ENCODE measurements around the gene PAK5.

The PAK5 gene

GRCh38 chr20:9838035-9838377 is 870 bp downstream of the PAK5 start:
- no peak for TF ChIP-seq EZH2phosphoT487 (conservative IDR thresholded peaks at IDR 0.05; ENCODE audit: low read length)
- TF ChIP-seq, protein P1, sequence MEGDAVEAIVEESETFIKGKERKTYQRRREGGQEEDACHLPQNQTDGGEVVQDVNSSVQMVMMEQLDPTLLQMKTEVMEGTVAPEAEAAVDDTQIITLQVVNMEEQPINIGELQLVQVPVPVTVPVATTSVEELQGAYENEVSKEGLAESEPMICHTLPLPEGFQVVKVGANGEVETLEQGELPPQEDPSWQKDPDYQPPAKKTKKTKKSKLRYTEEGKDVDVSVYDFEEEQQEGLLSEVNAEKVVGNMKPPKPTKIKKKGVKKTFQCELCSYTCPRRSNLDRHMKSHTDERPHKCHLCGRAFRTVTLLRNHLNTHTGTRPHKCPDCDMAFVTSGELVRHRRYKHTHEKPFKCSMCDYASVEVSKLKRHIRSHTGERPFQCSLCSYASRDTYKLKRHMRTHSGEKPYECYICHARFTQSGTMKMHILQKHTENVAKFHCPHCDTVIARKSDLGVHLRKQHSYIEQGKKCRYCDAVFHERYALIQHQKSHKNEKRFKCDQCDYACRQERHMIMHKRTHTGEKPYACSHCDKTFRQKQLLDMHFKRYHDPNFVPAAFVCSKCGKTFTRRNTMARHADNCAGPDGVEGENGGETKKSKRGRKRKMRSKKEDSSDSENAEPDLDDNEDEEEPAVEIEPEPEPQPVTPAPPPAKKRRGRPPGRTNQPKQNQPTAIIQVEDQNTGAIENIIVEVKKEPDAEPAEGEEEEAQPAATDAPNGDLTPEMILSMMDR (IDR thresholded peaks at IDR 0.05; ENCODE audit: insufficient read depth, low read length, poor library complexity, severe bottlenecking), result no peak
- no peak overlapping the region for H3K27ac ChIP-seq (ENCODE audit: low read depth, low read length)
- no peaks in the 10 kb centered on the region for H4K20me1 ChIP-seq (ENCODE audit: low read depth, low read length)
- no peaks in the 10 kb centered on the region for H3K27me3 ChIP-seq (ENCODE audit: low read length)
- no peaks in the 10 kb centered on the region for H3F3A ChIP-seq (ENCODE audit: insufficient read depth)
- no peaks in the 10 kb centered on the region for H3K36me3 ChIP-seq (ENCODE audit: low read length)
- no peaks in the 10 kb centered on the region for H3K79me2 ChIP-seq (ENCODE audit: insufficient read depth, low read length)
- H3K9me3 ChIP-seq (ENCODE audit: insufficient read depth, low read length), result no peaks in the 10 kb centered on the region
- no peak overlapping the region for H2AFZ ChIP-seq (ENCODE audit: low read depth, low read length, severe bottlenecking)
- no peak overlapping the region for H3K4me2 ChIP-seq (ENCODE audit: low read depth, low read length, poor library complexity, severe bottlenecking)
- no peaks in the 10 kb centered on the region for H3K9me2 ChIP-seq (replicated peaks; ENCODE audit: insufficient read depth, low read length)
- H3K4me3 ChIP-seq (ENCODE audit: insufficient read depth, low read length, poor library complexity, severe bottlenecking), result no peak overlapping the region
- no peak overlapping the region for H3K9ac ChIP-seq (ENCODE audit: low read length)

GRCh38 chr20:9837634-9838033 is 1.2 kb downstream of the PAK5 start:
- H3K27ac ChIP-seq (ENCODE audit: low read depth, low read length), result no peak overlapping the region
- no peak overlapping the region for H3K4me2 ChIP-seq (ENCODE audit: low read depth, low read length, poor library complexity, severe bottlenecking)
- no peak overlapping the region for H3K9ac ChIP-seq (ENCODE audit: low read length)
- H4K20me1 ChIP-seq (ENCODE audit: low read depth, low read length), result no peaks in the 10 kb centered on the region
- H3K9me2 ChIP-seq (replicated peaks; ENCODE audit: insufficient read depth, low read length), result no peaks in the 10 kb centered on the region
- H3K36me3 ChIP-seq (ENCODE audit: low read length), result no peaks in the 10 kb centered on the region
- no peak overlapping the region for H2AFZ ChIP-seq (ENCODE audit: low read depth, low read length, severe bottlenecking)
- no peaks in the 10 kb centered on the region for H3F3A ChIP-seq (ENCODE audit: insufficient read depth)
- H3K9me3 ChIP-seq (ENCODE audit: insufficient read depth, low read length), result no peaks in the 10 kb centered on the region
- H3K27me3 ChIP-seq (ENCODE audit: low read length), result no peaks in the 10 kb centered on the region
- H3K4me3 ChIP-seq (ENCODE audit: insufficient read depth, low read length, poor library complexity, severe bottlenecking), result no peak overlapping the region
- TF ChIP-seq, protein P1 (IDR thresholded peaks at IDR 0.05; ENCODE audit: insufficient read depth, low read length, poor library complexity, severe bottlenecking), result no peak
- no peak for TF ChIP-seq EZH2phosphoT487 (conservative IDR thresholded peaks at IDR 0.05; ENCODE audit: low read length)
- no peaks in the 10 kb centered on the region for H3K79me2 ChIP-seq (ENCODE audit: insufficient read depth, low read length)

DNA sequence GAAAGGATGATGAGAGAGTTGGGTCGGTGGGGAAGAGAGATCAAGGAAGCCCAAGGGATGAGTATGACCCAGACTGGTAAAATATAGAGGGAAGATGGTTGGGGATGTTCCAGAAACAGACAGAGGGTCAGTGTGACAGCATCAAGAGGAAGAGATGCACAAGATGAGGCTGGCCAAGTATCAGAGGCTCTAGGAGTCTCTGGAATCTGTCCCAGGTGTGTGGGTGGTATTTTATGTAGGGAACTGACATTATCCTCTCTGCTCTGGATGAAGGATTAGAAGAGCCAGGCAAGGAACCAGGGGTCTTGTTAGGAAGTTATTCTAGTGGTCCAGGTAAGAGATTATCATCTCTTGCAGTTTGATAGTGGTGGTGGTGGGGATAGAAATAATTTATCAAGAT is 3.6 kb downstream of the PAK5 start:
- H3K9ac ChIP-seq (ENCODE audit: low read length), result no peak overlapping the region
- H2AFZ ChIP-seq (ENCODE audit: low read depth, low read length, severe bottlenecking), result no peak overlapping the region
- no peaks in the 10 kb centered on the region for H3K9me2 ChIP-seq (replicated peaks; ENCODE audit: insufficient read depth, low read length)
- no peaks in the 10 kb centered on the region for H3K9me3 ChIP-seq (ENCODE audit: insufficient read depth, low read length)
- H4K20me1 ChIP-seq (ENCODE audit: low read depth, low read length), result no peaks in the 10 kb centered on the region
- no peaks in the 10 kb centered on the region for H3K36me3 ChIP-seq (ENCODE audit: low read length)
- TF ChIP-seq, protein P1 (IDR thresholded peaks at IDR 0.05; ENCODE audit: insufficient read depth, low read length, poor library complexity, severe bottlenecking), result no peak
- no peak for TF ChIP-seq EZH2phosphoT487 (conservative IDR thresholded peaks at IDR 0.05; ENCODE audit: low read length)
- H3K79me2 ChIP-seq (ENCODE audit: insufficient read depth, low read length), result no peaks in the 10 kb centered on the region
- H3K4me3 ChIP-seq (ENCODE audit: insufficient read depth, low read length, poor library complexity, severe bottlenecking), result no peak overlapping the region
- no peaks in the 10 kb centered on the region for H3K27me3 ChIP-seq (ENCODE audit: low read length)
- no peak overlapping the region for H3K27ac ChIP-seq (ENCODE audit: low read depth, low read length)
- no peak overlapping the region for H3K4me2 ChIP-seq (ENCODE audit: low read depth, low read length, poor library complexity, severe bottlenecking)
- H3F3A ChIP-seq (ENCODE audit: insufficient read depth), result no peaks in the 10 kb centered on the region

GRCh38 chr20:9831032-9831431 is 7.8 kb downstream of the PAK5 start:
- no peaks in the 10 kb centered on the region for H4K20me1 ChIP-seq (ENCODE audit: low read depth, low read length)
- H3K4me2 ChIP-seq (ENCODE audit: low read depth, low read length, poor library complexity, severe bottlenecking), result no peak overlapping the region
- H2AFZ ChIP-seq (ENCODE audit: low read depth, low read length, severe bottlenecking), result no peak overlapping the region
- no peaks in the 10 kb centered on the region for H3K9me2 ChIP-seq (replicated peaks; ENCODE audit: insufficient read depth, low read length)
- no peak overlapping the region for H3K9ac ChIP-seq (ENCODE audit: low read length)
- no peak overlapping the region for H3K4me3 ChIP-seq (ENCODE audit: insufficient read depth, low read length, poor library complexity, severe bottlenecking)
- no peaks in the 10 kb centered on the region for H3K27me3 ChIP-seq (ENCODE audit: low read length)
- H3K36me3 ChIP-seq (ENCODE audit: low read length), result no peaks in the 10 kb centered on the region
- H3K79me2 ChIP-seq (ENCODE audit: insufficient read depth, low read length), result no peaks in the 10 kb centered on the region
- H3F3A ChIP-seq (ENCODE audit: insufficient read depth), result no peaks in the 10 kb centered on the region
- H3K27ac ChIP-seq (ENCODE audit: low read depth, low read length), result no peak overlapping the region
- no peaks in the 10 kb centered on the region for H3K9me3 ChIP-seq (ENCODE audit: insufficient read depth, low read length)
- no peak for TF ChIP-seq EZH2phosphoT487 (conservative IDR thresholded peaks at IDR 0.05; ENCODE audit: low read length)
- TF ChIP-seq, protein P1 (IDR thresholded peaks at IDR 0.05; ENCODE audit: insufficient read depth, low read length, poor library complexity, severe bottlenecking), result no peak

All from SU-DHL-6 (cell line).